ENCODE data around the gene TFCP2L1.
A peak's percentile ranks its signal among the peaks of the same experiment; 100 is the strongest.
"Not testable (repeated sequence)": the region's sequence is repeated elsewhere in the genome, so short reads cannot be mapped to it uniquely, and the experiment has no call there.

Gene TFCP2L1

GRCh38 chr2:121231385-121232000 lies 53.5 kb downstream of the TFCP2L1 start:
- no peak for DNase-seq (ENCODE audit: low read depth)
- no peak for TF ChIP-seq CTCF (conservative IDR thresholded peaks at IDR 0.05; ENCODE audit: control insufficient read depth, insufficient read depth, low read depth, low read length)
- no peak overlapping the region for H3K4me3 ChIP-seq (ENCODE audit: control insufficient read depth, low read depth, low read length)

DNA sequence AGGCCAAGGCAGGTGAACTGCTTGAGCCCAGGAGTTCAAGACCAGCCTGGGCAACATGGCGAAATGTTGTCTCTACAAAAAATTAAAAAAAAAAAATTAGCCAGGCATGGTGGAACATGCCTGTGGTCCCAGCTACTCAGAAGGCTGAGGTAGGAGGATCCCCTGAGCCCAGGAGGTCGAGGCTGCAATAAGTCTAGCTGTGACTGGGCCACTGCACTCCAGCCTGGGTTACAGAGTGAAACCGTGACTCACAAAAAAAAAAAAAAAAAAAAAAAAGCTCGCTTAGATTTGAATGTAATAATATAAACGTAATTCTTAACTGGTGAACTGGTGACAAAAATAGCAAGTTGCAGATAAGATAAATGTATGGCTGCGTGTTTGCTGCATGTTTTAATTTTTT lies 56.5 kb downstream of the TFCP2L1 start:
- DNase-seq (ENCODE audit: low read depth), result no peak
- H3K4me3 ChIP-seq (ENCODE audit: control insufficient read depth, low read depth, low read length), result no peak overlapping the region
- no peak for TF ChIP-seq CTCF (conservative IDR thresholded peaks at IDR 0.05; ENCODE audit: control insufficient read depth, insufficient read depth, low read depth, low read length)

DNA sequence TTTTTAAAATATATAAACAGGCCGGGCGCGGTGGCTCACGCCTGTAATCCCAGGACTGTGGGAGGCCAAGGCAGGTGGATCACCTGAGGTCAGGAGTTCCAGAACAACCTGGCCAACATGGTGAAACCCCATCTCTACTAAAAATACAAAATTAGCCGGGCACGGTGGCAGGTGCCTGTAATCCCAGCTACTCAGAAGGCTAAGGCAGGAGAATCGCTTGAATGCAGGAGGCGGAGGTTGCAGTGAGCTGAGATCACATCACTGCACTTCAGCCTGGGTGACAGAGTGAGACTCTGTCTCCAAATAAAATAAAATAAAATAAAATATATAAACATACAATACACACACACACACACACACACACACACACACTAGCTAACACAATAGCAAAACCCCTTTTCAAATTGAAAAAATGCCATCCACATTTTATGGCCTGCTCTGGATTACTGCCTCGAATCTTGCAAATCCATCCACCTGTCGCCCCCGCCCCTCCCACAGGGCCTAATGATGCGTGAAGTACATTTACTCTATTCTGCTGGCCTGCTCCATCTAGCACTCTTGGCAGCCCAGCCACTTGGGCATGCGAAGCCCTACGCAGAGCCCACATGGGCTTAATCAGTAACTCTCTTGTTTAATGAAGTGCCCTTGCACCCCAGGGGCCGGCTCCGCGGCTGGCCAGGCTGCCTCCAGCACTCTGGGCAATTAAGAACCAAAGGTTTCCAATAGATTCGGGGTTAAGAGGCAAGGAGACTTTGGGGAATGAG lies 57.4 kb downstream of the TFCP2L1 start:
- H3K4me3 ChIP-seq (ENCODE audit: control insufficient read depth, low read depth, low read length); DNase-seq (ENCODE audit: low read depth): not testable (repeated sequence)

- not testable (repeated sequence) for DNase-seq (ENCODE audit: low read depth); H3K4me3 ChIP-seq (ENCODE audit: control insufficient read depth, low read depth, low read length)
These were observed 59.3 kb downstream of the TFCP2L1 start for GRCh38 chr2:121225681-121226080.

DNA sequence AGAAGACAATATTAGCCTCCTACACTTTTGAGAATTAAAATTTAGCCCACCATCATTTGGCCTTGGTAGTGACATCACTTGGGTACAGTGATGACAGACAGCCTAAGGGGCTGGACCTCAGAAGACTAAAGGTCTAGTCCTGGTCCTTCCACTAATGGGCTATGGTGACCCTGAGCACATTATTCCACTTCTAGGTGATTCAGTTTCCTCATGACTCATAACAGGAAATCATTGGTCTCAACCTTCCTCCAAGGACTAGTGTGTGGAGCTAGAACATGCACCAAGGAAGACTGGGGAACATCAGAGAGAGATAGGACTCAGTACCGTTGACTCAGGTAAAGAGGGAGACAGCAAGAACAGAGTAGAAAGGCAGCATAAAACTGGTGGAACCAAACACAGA lies 64.0 kb downstream of the TFCP2L1 start:
- peak; percentile 28 for DNase-seq (ENCODE audit: low read depth)
- H3K4me3 ChIP-seq (ENCODE audit: control insufficient read depth, low read depth, low read length), result no peak overlapping the region
- TF ChIP-seq CTCF (conservative IDR thresholded peaks at IDR 0.05; ENCODE audit: control insufficient read depth, insufficient read depth, low read depth, low read length), result no peak

- no peak for TF ChIP-seq CTCF (conservative IDR thresholded peaks at IDR 0.05; ENCODE audit: control insufficient read depth, insufficient read depth, low read depth, low read length)
- no peak for DNase-seq (ENCODE audit: low read depth)
- no peak overlapping the region for H3K4me3 ChIP-seq (ENCODE audit: control insufficient read depth, low read depth, low read length)
These were observed 65.1 kb downstream of the TFCP2L1 start for GRCh38 chr2:121219866-121220265.

DNA sequence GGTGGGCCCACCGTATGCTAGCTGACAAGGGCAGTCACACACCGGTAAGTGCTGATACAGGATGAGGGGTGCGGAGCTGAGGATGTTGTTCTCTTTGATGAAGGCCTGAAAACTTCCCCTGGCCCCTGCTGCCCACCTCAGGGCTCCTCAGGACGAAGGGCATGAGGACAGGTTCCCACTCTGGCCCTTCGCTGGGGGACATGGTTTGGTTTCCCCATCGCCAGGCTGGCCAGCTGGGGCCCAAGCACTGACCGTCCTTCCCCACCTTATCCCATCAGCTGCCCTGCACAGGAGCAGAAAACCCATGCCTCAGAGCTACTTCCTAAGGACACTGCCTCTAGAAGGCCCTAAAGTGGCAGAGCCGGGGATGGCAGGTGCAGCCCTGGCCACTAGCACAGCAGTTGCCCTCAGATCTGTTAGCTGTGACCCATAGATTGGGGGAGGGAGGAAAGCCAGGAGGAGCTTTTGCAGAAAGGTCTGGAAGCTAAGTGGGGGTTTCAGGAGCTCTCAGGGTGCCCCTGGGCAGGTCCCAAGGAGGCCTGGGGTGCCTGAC lies 66.5 kb downstream of the TFCP2L1 start:
- H3K4me3 ChIP-seq (ENCODE audit: control insufficient read depth, low read depth, low read length), result no peak overlapping the region
- TF ChIP-seq CTCF (conservative IDR thresholded peaks at IDR 0.05; ENCODE audit: control insufficient read depth, insufficient read depth, low read depth, low read length), result no peak
- DNase-seq (ENCODE audit: low read depth), result no peak

All from fibroblast of mammary gland (primary cell).